Measurements from ENCODE around the gene NUPR1. TPM values are rescaled to one million over a fixed set of nuclear protein-coding genes. Genes with fewer than 3 reads are reported as not detected.
A peak's percentile ranks its signal among the peaks of the same experiment; 100 is the strongest.

NUPR1 gene
- polyA plus RNA-seq, 2 of the 4 experiments (the other 2 are of a cell fraction): 29.3 to 47.8 TPM

DNA sequence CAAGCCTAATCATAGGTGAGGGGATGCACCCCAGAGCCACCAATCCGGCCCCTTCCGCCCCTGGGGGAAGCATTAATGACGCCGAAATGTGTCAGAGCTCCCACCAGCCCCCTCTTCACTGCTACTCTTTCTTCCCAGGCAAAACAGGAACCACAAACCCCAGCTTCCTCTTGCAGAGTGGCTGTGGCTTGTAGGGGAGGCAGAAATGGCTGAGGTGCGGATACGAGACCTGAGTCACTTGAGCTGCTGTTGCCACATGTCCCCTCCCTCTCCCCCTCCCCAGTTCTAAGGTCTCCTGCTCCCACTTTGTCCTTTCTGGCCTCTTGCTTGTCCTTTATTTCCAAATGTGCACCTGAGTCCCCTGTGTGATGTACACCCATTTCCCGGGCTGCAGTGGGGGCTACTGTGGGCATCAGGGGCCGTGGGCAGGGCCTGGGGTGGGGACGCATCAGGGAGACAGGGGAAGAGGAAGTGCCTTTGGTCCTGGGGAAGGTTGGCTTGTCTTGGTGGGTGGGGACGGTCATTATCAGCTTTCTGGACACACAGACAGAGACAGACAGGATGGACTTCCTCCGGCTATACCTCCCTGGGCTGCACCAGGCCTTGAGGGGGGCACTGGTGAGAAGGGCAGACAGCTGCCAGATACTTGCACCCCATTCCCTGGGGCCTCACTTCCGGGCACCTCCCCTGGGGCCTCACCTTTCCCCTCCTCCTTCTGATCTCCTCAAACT, 44.5 kb downstream of the NUPR1 start, which contains the start of gene APOBR:
Gene APOBR (plus strand): TSS at position 523 of the 731 bp plus-strand sequence. CDS start 39 bp downstream, at position 562.
- Histone ChIP-seq H3K4me3 (no peak within 1 kb of the TSS), H3K27ac (0 out of 6 replicates have a peak within 1 kb of the TSS, but pooled peaks of 1 of the 2 experiments have one; percentile 22), H3K4me2 (no peak within 1 kb of the TSS), H3K9me3 (no peaks in the 10 kb centered on the region), H3K4me1 (peaks cover 6% of the 10 kb centered on the region; the same call in 1 of the 3 replicates)
- ATAC-seq (no peak), FAIRE-seq (no peak), DNase-seq (ENCODE audit: low read depth in 1 of 2, low spot score in 1 of 2) (no peak)
- CTCF ChIA-PET: interaction anchor here (1.0 kb wide), 1 partner anchor 10 kb away, joined by 3 read pairs; no protein-coding TSS in a partner anchor
- POLR2A ChIA-PET: interaction anchor here (0.7 kb wide), 1 partner anchor 9 kb away, joined by 3 read pairs; no protein-coding TSS in a partner anchor
- TF ChIP-seq RCOR1 (IDR thresholded peaks at IDR 0.05; ENCODE audit: low read depth, low read length): no peak
- WGBS (ENCODE audit: missing lambda C conversion rate): 74% methylated on average over 11 of the region's 12 CpGs

DNA sequence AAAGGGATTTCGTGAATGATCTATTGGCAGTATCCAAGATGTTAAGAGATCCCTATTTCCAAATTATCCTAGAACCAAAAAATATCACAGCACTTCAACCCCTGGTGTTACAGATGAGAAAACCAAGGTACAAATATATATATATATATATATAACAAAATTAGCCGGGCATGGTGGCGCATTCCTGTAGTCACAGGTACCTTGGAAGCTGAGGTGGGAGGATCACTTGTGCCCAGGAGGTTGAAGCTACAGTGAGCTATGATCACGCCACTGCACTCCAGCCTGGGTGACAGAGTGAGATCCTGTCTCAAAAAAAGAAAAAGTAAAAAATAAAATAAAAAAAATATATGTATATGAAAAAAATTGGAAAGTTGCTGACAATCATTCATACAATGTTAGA, 46.3 kb downstream of the NUPR1 start:
- peak overlapping the region; percentile 94 to 98 for H3K27ac ChIP-seq
- FAIRE-seq (no peak), ATAC-seq (no peak), DNase-seq (ENCODE audit: low read depth in 1 of 2, low spot score in 1 of 2) (no peak)
- POLR2A ChIA-PET: interaction anchor here (0.7 kb wide), 1 partner anchor 311 kb away, joined by 4 read pairs; no protein-coding TSS in a partner anchor
- H3K4me1 ChIP-seq: peaks cover 6% of the 10 kb centered on the region; the same call in 1 of the 3 replicates
- H3K9me3 ChIP-seq: no peaks in the 10 kb centered on the region
- peak overlapping the region; percentile 68; the same call in 2 of the 3 replicates for H3K4me3 ChIP-seq
- H3K4me2 ChIP-seq: peak overlapping the region; percentile 86
- TF ChIP-seq RFX5 (IDR thresholded peaks at IDR 0.05) (no peak), RAD21 (conservative IDR thresholded peaks at IDR 0.05 in 1 of 2, IDR thresholded peaks at IDR 0.05 in 1 of 2) (no peak), NFE2L2 (conservative IDR thresholded peaks at IDR 0.05; ENCODE audit: low read length) (no peak), CHD2 (IDR thresholded peaks at IDR 0.05; ENCODE audit: low read length, partially characterized antibody) (no peak), MAFK (IDR thresholded peaks at IDR 0.05; ENCODE audit: partially characterized antibody) (no peak), ZNF302 (CRISPR knock-in tag; IDR thresholded peaks at IDR 0.05) (no peak), JUNB (IDR thresholded peaks at IDR 0.05) (no peak), TFCP2L1 (CRISPR knock-in tag; IDR thresholded peaks at IDR 0.05) (no peak), HOXB13 (CRISPR knock-in tag; IDR thresholded peaks at IDR 0.05; ENCODE audit: low read depth) (no peak), CHD4 (IDR thresholded peaks at IDR 0.05; ENCODE audit: borderline replicate concordance) (no peak), NPAS2 (CRISPR knock-in tag; IDR thresholded peaks at IDR 0.05; ENCODE audit: borderline replicate concordance) (no peak), CBX2 (IDR thresholded peaks at IDR 0.05; ENCODE audit: borderline replicate concordance, low read depth) (no peak), KDM1A (IDR thresholded peaks at IDR 0.05; ENCODE audit: low read depth) (no peak)
- TF ChIP-seq, protein P1, sequence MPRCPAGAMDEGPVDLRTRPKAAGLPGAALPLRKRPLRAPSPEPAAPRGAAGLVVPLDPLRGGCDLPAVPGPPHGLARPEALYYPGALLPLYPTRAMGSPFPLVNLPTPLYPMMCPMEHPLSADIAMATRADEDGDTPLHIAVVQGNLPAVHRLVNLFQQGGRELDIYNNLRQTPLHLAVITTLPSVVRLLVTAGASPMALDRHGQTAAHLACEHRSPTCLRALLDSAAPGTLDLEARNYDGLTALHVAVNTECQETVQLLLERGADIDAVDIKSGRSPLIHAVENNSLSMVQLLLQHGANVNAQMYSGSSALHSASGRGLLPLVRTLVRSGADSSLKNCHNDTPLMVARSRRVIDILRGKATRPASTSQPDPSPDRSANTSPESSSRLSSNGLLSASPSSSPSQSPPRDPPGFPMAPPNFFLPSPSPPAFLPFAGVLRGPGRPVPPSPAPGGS (IDR thresholded peaks at IDR 0.05): no peak
- TF ChIP-seq, protein P2, sequence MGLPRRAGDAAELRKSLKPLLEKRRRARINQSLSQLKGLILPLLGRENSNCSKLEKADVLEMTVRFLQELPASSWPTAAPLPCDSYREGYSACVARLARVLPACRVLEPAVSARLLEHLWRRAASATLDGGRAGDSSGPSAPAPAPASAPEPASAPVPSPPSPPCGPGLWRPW (IDR thresholded peaks at IDR 0.05): no peak
- TF ChIP-seq, protein P3, sequence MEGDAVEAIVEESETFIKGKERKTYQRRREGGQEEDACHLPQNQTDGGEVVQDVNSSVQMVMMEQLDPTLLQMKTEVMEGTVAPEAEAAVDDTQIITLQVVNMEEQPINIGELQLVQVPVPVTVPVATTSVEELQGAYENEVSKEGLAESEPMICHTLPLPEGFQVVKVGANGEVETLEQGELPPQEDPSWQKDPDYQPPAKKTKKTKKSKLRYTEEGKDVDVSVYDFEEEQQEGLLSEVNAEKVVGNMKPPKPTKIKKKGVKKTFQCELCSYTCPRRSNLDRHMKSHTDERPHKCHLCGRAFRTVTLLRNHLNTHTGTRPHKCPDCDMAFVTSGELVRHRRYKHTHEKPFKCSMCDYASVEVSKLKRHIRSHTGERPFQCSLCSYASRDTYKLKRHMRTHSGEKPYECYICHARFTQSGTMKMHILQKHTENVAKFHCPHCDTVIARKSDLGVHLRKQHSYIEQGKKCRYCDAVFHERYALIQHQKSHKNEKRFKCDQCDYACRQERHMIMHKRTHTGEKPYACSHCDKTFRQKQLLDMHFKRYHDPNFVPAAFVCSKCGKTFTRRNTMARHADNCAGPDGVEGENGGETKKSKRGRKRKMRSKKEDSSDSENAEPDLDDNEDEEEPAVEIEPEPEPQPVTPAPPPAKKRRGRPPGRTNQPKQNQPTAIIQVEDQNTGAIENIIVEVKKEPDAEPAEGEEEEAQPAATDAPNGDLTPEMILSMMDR (IDR thresholded peaks at IDR 0.05): no peak
- TF ChIP-seq, protein P4, sequence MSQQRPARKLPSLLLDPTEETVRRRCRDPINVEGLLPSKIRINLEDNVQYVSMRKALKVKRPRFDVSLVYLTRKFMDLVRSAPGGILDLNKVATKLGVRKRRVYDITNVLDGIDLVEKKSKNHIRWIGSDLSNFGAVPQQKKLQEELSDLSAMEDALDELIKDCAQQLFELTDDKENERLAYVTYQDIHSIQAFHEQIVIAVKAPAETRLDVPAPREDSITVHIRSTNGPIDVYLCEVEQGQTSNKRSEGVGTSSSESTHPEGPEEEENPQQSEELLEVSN (IDR thresholded peaks at IDR 0.05; ENCODE audit: borderline replicate concordance, low read depth): no peak
- TF ChIP-seq, protein P5, sequence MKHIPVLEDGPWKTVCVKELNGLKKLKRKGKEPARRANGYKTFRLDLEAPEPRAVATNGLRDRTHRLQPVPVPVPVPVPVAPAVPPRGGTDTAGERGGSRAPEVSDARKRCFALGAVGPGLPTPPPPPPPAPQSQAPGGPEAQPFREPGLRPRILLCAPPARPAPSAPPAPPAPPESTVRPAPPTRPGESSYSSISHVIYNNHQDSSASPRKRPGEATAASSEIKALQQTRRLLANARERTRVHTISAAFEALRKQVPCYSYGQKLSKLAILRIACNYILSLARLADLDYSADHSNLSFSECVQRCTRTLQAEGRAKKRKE (CRISPR knock-in tag; IDR thresholded peaks at IDR 0.05; ENCODE audit: low read depth): no peak
- CTCF ChIA-PET: interaction anchor here (0.6 to 2.1 kb wide), 3 partner anchors 35 to 171 kb away, joined by 3 to 8 read pairs (median 5); no protein-coding TSS in a partner anchor
- WGBS (ENCODE audit: missing lambda C conversion rate): 55% methylated on average over 4 of the region's 4 CpGs

All from A549 (cell line).